ENCODE results near the gene PARD3. TPM values are rescaled to one million over a fixed set of nuclear protein-coding genes. Genes with fewer than 3 reads are reported as not detected.
A peak's percentile ranks its signal among the peaks of the same experiment; 100 is the strongest.

The PARD3 gene
- total and polyA plus RNA-seq, 8 donors: 25.6 to 54.5 (median 47.8) TPM

- no peak overlapping the region for H3K27ac ChIP-seq
- H3K4me3 ChIP-seq: no peak overlapping the region
- ATAC-seq (no peak), DNase-seq (peak in 2 of 4 donors; percentile 65 to 68)
- intact Hi-C loops (cut with DNase I): no loop called here
- H3K4me1 ChIP-seq: peaks cover 0 to 2% of the 10 kb centered on the region in 2 donors
- TF ChIP-seq, protein P1, sequence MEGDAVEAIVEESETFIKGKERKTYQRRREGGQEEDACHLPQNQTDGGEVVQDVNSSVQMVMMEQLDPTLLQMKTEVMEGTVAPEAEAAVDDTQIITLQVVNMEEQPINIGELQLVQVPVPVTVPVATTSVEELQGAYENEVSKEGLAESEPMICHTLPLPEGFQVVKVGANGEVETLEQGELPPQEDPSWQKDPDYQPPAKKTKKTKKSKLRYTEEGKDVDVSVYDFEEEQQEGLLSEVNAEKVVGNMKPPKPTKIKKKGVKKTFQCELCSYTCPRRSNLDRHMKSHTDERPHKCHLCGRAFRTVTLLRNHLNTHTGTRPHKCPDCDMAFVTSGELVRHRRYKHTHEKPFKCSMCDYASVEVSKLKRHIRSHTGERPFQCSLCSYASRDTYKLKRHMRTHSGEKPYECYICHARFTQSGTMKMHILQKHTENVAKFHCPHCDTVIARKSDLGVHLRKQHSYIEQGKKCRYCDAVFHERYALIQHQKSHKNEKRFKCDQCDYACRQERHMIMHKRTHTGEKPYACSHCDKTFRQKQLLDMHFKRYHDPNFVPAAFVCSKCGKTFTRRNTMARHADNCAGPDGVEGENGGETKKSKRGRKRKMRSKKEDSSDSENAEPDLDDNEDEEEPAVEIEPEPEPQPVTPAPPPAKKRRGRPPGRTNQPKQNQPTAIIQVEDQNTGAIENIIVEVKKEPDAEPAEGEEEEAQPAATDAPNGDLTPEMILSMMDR (IDR thresholded peaks at IDR 0.05): no peak
- H3K9me3 ChIP-seq: no peaks in the 10 kb centered on the region
- no peaks in the 10 kb centered on the region for H3K36me3 ChIP-seq
- H3K27me3 ChIP-seq: no peaks in the 10 kb centered on the region
Measured at GRCh38 chr10:34547291-34547690, 267.8 kb downstream of the PARD3 start.

DNA sequence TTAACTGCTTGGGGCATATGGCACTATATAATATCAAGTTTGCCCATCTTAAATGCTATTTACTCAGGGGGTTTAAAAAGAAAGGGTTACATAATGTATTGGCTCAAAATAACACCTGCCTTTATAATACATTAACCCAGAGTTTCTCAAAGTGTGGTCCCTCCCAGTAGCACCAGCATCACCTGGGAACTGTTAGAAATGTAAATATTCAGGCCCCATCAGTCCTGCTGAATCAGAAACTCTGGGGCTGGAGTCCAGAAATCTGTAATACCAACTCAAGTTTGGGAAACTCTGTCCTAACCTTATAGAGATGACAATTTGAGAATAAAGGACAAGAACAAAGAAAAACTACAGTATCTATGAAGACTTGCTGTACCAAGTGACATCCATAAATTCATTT is 270.7 kb downstream of the PARD3 start:
- H3K9me3 ChIP-seq: no peaks in the 10 kb centered on the region

GRCh38 chr10:34543716-34544115 is 271.4 kb downstream of the PARD3 start:
- TF ChIP-seq, protein P1 (IDR thresholded peaks at IDR 0.05): no peak
- H3K27ac ChIP-seq: no peak overlapping the region
- H3K36me3 ChIP-seq: no peaks in the 10 kb centered on the region
- no peak overlapping the region for H3K4me3 ChIP-seq
- H3K4me1 ChIP-seq: peaks cover 6 to 15% of the 10 kb centered on the region in 2 donors
- DNase-seq (no peak), ATAC-seq (no peak)
- intact Hi-C loops (cut with DNase I): no loop called here
- no peaks in the 10 kb centered on the region for H3K27me3 ChIP-seq
- H3K9me3 ChIP-seq: no peaks in the 10 kb centered on the region

More for the DNA sequence above, 270.7 kb downstream of the PARD3 start:
- DNase-seq (no peak), ATAC-seq (no peak)
- Histone ChIP-seq H3K36me3 (no peaks in the 10 kb centered on the region), H3K4me1 (peaks cover 6 to 9% of the 10 kb centered on the region in 2 donors), H3K27me3 (no peaks in the 10 kb centered on the region), H3K27ac (no peak overlapping the region), H3K4me3 (no peak overlapping the region)
- intact Hi-C loops (cut with DNase I): no loop called here
- TF ChIP-seq, protein P1 (IDR thresholded peaks at IDR 0.05): no peak

DNA sequence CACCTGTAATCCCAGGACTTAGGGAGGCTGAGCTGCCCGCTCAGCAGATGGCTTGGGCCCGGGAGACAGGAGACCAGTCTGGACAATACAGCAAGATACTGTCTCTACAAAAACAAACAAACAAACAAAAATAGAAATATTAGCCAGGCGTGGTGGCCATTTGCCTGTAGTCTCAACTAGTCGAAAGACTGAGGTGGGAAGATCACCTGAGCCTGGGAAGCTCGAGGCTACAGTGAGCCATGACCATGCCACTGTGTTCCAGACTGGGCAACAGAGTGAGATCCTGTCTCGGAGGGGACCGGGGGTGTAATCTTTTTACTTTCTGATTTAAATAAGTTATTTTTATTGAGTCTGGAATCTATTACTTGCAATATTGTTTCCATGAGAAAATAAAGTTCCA is 274.6 kb downstream of the PARD3 start:
- no peaks in the 10 kb centered on the region for H3K9me3 ChIP-seq
- TF ChIP-seq, protein P1 (IDR thresholded peaks at IDR 0.05): no peak
- no peak overlapping the region for H3K27ac ChIP-seq
- no peak overlapping the region for H3K4me3 ChIP-seq
- intact Hi-C loops (cut with DNase I): no loop called here
- no peaks in the 10 kb centered on the region for H3K36me3 ChIP-seq
- no peaks in the 10 kb centered on the region for H3K27me3 ChIP-seq
- DNase-seq (no peak), ATAC-seq (no peak)
- H3K4me1 ChIP-seq: peaks cover 10 to 22% of the 10 kb centered on the region in 2 donors

- intact Hi-C loops (cut with DNase I): no loop called here
- peak overlapping the region; percentile 61 to 63 for H3K27ac ChIP-seq
- no peaks in the 10 kb centered on the region for H3K36me3 ChIP-seq
- H3K4me3 ChIP-seq: peak overlapping the region; percentile 15 to 23
- peak in 3 of 4 donors; percentile 44 to 76 (median 61) for DNase-seq
- ATAC-seq: peak; percentile 90
- H3K9me3 ChIP-seq: no peaks in the 10 kb centered on the region
- TF ChIP-seq, protein P1 (IDR thresholded peaks at IDR 0.05): no peak
- peaks cover 10 to 22% of the 10 kb centered on the region in 2 donors for H3K4me1 ChIP-seq
- H3K27me3 ChIP-seq: no peaks in the 10 kb centered on the region
Measured at GRCh38 chr10:34539533-34540315, 275.4 kb downstream of the PARD3 start.
